Loucy (cell line): ENCODE data around the gene NBL1.

Experiments
- H2AFZ ChIP-seq: fragments of 200-600 bp; sonication (generic); 2 replicates; pipeline ENCODE4 v1.6.0; 2016; ENCODE audit warnings: antibody characterized with exemption, mild to moderate bottlenecking, low read length, moderate library complexity
- H3F3A ChIP-seq: fragments of 200-600 bp; 2 replicates; pipeline ENCODE4 v1.6.0; 2016; ENCODE audit warnings: antibody characterized with exemption, low read depth, mild to moderate bottlenecking
- H3K27me3 ChIP-seq: fragments of 200-600 bp; sonication (generic); 2 replicates; pipeline ENCODE4 v1.6.1; 2014; ENCODE audit warnings: low read length, mild to moderate bottlenecking; ENCODE audit not compliant: insufficient read depth, poor library complexity, severe bottlenecking
- H3K36me3 ChIP-seq: fragments of 200-600 bp; sonication (generic); 2 replicates; pipeline ENCODE4 v1.6.1; 2016; ENCODE audit warnings: low read length; ENCODE audit not compliant: insufficient read depth
- H3K4me1 ChIP-seq: fragments of 200-600 bp; sonication (generic); 2 replicates; pipeline ENCODE4 v1.5.1; 2014; ENCODE audit warnings: low read length, mild to moderate bottlenecking; ENCODE audit not compliant: insufficient read depth, poor library complexity, severe bottlenecking
- H3K4me2 ChIP-seq: fragments of 200-600 bp; sonication (generic); 2 replicates; pipeline ENCODE4 v1.6.0; 2014; ENCODE audit warnings: antibody characterized with exemption, low read length, low read depth, mild to moderate bottlenecking; ENCODE audit not compliant: poor library complexity, severe bottlenecking
- H3K4me3 ChIP-seq: fragments of 200-600 bp; sonication (generic); 2 replicates; pipeline ENCODE4 v1.5.1; 2014; ENCODE audit warnings: low read length, mild to moderate bottlenecking, mixed read lengths; ENCODE audit not compliant: poor library complexity, severe bottlenecking
- H3K79me2 ChIP-seq: fragments of 200-600 bp; sonication (generic); 2 replicates; pipeline ENCODE4 v1.6.1; 2014; ENCODE audit warnings: low read length; ENCODE audit not compliant: insufficient read depth
- H3K9ac ChIP-seq: fragments of 200-600 bp; sonication (generic); 2 replicates; pipeline ENCODE4 v1.6.0; 2014; ENCODE audit warnings: mild to moderate bottlenecking, low read depth, low read length, moderate library complexity; ENCODE audit not compliant: poor library complexity, severe bottlenecking
- H3K9me2 ChIP-seq: fragments of 200-600 bp; sonication (generic); replicated peaks from 2 replicates; pipeline ENCODE4 v1.6.1; 2016; ENCODE audit warnings: low read depth, low read length, mixed read lengths
- H3K9me3 ChIP-seq: fragments of 200-600 bp; sonication (generic); 2 replicates; pipeline ENCODE4 v1.6.1; 2014; ENCODE audit warnings: mild to moderate bottlenecking, antibody characterized with exemption, low read length, low read depth; ENCODE audit not compliant: insufficient read depth
- H4K20me1 ChIP-seq: fragments of 200-600 bp; sonication (generic); 2 replicates; pipeline ENCODE4 v1.6.0; 2014; ENCODE audit warnings: antibody characterized with exemption, low read length, mild to moderate bottlenecking; ENCODE audit not compliant: insufficient read depth, poor library complexity, severe bottlenecking
- CTCF ChIP-seq: fragments of 200-600 bp; sonication (generic); conservative IDR thresholded peaks from 2 replicates; pipeline ENCODE4 v1.5.1; 2014; ENCODE audit warnings: mild to moderate bottlenecking, antibody characterized with exemption, low read length
- EZH2phosphoT487 ChIP-seq: fragments of 200-600 bp; IDR thresholded peaks from 2 replicates; pipeline ENCODE4 v1.6.1; 2018; ENCODE audit warnings: antibody characterized with exemption, mild to moderate bottlenecking, moderate library complexity, borderline replicate concordance

The NBL1 gene

GRCh38 chr1:19703280-19703679 is 59.2 kb downstream of the NBL1 start:
- H3K79me2 ChIP-seq, result no peaks in the 10 kb centered on the region
- no peaks in the 10 kb centered on the region for H3K36me3 ChIP-seq
- TF ChIP-seq CTCF (no peak), EZH2phosphoT487 (no peak)
- no peaks in the 10 kb centered on the region for H3K4me1 ChIP-seq
- no peak overlapping the region for H3K4me2 ChIP-seq
- H3K9me2 ChIP-seq, result no peaks in the 10 kb centered on the region
- no peak overlapping the region for H3K4me3 ChIP-seq
- H3F3A ChIP-seq, result no peaks in the 10 kb centered on the region
- H2AFZ ChIP-seq, result no peak overlapping the region
- H3K9me3 ChIP-seq, result no peaks in the 10 kb centered on the region
- no peak overlapping the region for H3K9ac ChIP-seq
- H3K27me3 ChIP-seq, result no peaks in the 10 kb centered on the region
- H4K20me1 ChIP-seq, result no peaks in the 10 kb centered on the region

GRCh38 chr1:19704247-19705113 is 60.4 kb downstream of the NBL1 start:
- no peaks in the 10 kb centered on the region for H3K9me2 ChIP-seq
- TF ChIP-seq CTCF (peak; percentile 89), EZH2phosphoT487 (no peak)
- no peak overlapping the region for H3K4me3 ChIP-seq
- no peaks in the 10 kb centered on the region for H3K79me2 ChIP-seq
- no peaks in the 10 kb centered on the region for H3F3A ChIP-seq
- H3K27me3 ChIP-seq, result no peaks in the 10 kb centered on the region
- H3K4me2 ChIP-seq, result no peak overlapping the region
- no peaks in the 10 kb centered on the region for H4K20me1 ChIP-seq
- H3K9me3 ChIP-seq, result no peaks in the 10 kb centered on the region
- H3K4me1 ChIP-seq, result no peaks in the 10 kb centered on the region
- no peak overlapping the region for H3K9ac ChIP-seq
- no peak overlapping the region for H2AFZ ChIP-seq
- no peaks in the 10 kb centered on the region for H3K36me3 ChIP-seq

- no peak overlapping the region for H2AFZ ChIP-seq
- H3K4me2 ChIP-seq, result no peak overlapping the region
- no peak overlapping the region for H3K9ac ChIP-seq
- no peaks in the 10 kb centered on the region for H3K9me3 ChIP-seq
- H4K20me1 ChIP-seq, result no peaks in the 10 kb centered on the region
- H3K9me2 ChIP-seq, result no peaks in the 10 kb centered on the region
- H3K36me3 ChIP-seq, result no peaks in the 10 kb centered on the region
- no peak overlapping the region for H3K4me3 ChIP-seq
- TF ChIP-seq CTCF, result no peak
- no peak for TF ChIP-seq EZH2phosphoT487
- H3F3A ChIP-seq, result no peaks in the 10 kb centered on the region
- H3K79me2 ChIP-seq, result no peaks in the 10 kb centered on the region
- no peaks in the 10 kb centered on the region for H3K4me1 ChIP-seq
- H3K27me3 ChIP-seq, result no peaks in the 10 kb centered on the region
These were observed 61.4 kb downstream of the NBL1 start for GRCh38 chr1:19705464-19705863.
